HepG2 (cell line): ENCODE results near the gene FZD7. TPM values are rescaled to one million over a fixed set of nuclear protein-coding genes. Genes with fewer than 3 reads are reported as not detected.
A peak's percentile ranks its signal among the peaks of the same experiment; 100 is the strongest.

ENCODE experiments used
- ARNTL ChIP-seq: sonication (generic); formaldehyde crosslinking; IDR thresholded peaks from 2 replicates; pipeline ENCODE4 v1.4.0; 2020; ENCODE audit warnings: mild to moderate bottlenecking, missing genetic modification reagents
- ATF1 ChIP-seq: IDR thresholded peaks from 2 replicates; pipeline ENCODE4 v1.6.1; 2016; ENCODE audit warnings: mild to moderate bottlenecking, control low read depth
- CCAR2 ChIP-seq: fragments of 200-400 bp; formaldehyde crosslinking; optimal IDR thresholded peaks from 2 replicates; pipeline ENCODE3; 2018; ENCODE audit warnings: low read depth, mild to moderate bottlenecking, low read length, moderate library complexity
- ERF ChIP-seq: IDR thresholded peaks from 2 replicates; pipeline ENCODE4 v1.6.1; 2018; ENCODE audit warnings: missing biosample characterization, missing genetic modification reagents
- EZH2 ChIP-seq: conservative IDR thresholded peaks from 2 replicates; pipeline ENCODE4 v1.6.1; 2012; ENCODE audit warnings: mild to moderate bottlenecking, low read depth, low read length, moderate library complexity
- GMEB1 ChIP-seq: sonication (generic); formaldehyde crosslinking; IDR thresholded peaks from 2 replicates; pipeline ENCODE4 v1.5.1; 2020; ENCODE audit warnings: missing genetic modification reagents, mild to moderate bottlenecking, borderline replicate concordance
- IRF1 ChIP-seq: sonication (generic); formaldehyde crosslinking; IDR thresholded peaks from 2 replicates; pipeline ENCODE4 v1.4.0; 2020; ENCODE audit warnings: low read depth, mild to moderate bottlenecking, missing genetic modification reagents
- KDM3A ChIP-seq: IDR thresholded peaks from 2 replicates; pipeline ENCODE4 v1.6.1; 2018; ENCODE audit warnings: low read depth, missing compliant biosample characterization
- MEIS1 ChIP-seq: sonication (generic); formaldehyde crosslinking; IDR thresholded peaks from 2 replicates; pipeline ENCODE4 v1.9.0; 2021; ENCODE audit warnings: mild to moderate bottlenecking, missing genetic modification reagents, moderate library complexity, borderline replicate concordance
- NFE2L2 ChIP-seq: fragments of 150-350 bp; IDR thresholded peaks from 2 replicates; pipeline ENCODE4 v1.6.1; 2014; ENCODE audit warnings: low read length
- TBX2 ChIP-seq: sonication (generic); formaldehyde crosslinking; IDR thresholded peaks from 2 replicates; pipeline ENCODE4 v1.5.0; 2020; ENCODE audit warnings: missing genetic modification reagents, mild to moderate bottlenecking, borderline replicate concordance
- ZMYM4 ChIP-seq: sonication (generic); formaldehyde crosslinking; IDR thresholded peaks from 2 replicates; pipeline ENCODE4 v1.8.1; 2023; ENCODE audit warnings: mild to moderate bottlenecking, missing genetic modification reagents
- ZNF224 ChIP-seq: sonication (generic); formaldehyde crosslinking; IDR thresholded peaks from 2 replicates; pipeline ENCODE4 v1.5.0; 2020; ENCODE audit warnings: mild to moderate bottlenecking, missing genetic modification reagents
- ZNF276 ChIP-seq: sonication (generic); formaldehyde crosslinking; IDR thresholded peaks from 2 replicates; pipeline ENCODE4 v1.4.0; 2020; ENCODE audit warnings: mild to moderate bottlenecking, low read depth, missing genetic modification reagents
- ZNF691 ChIP-seq: sonication (generic); formaldehyde crosslinking; IDR thresholded peaks from 2 replicates; pipeline ENCODE4 v1.4.0; 2020; ENCODE audit warnings: missing genetic modification reagents, low read depth, mild to moderate bottlenecking, borderline replicate concordance
- ZNF746 ChIP-seq: sonication (generic); formaldehyde crosslinking; IDR thresholded peaks from 2 replicates; pipeline ENCODE4 v1.8.0; 2022; ENCODE audit warnings: mild to moderate bottlenecking, missing genetic modification reagents
- ZNF768 ChIP-seq: sonication (generic); formaldehyde crosslinking; IDR thresholded peaks from 2 replicates; pipeline ENCODE4 v1.4.0; 2020; ENCODE audit warnings: missing genetic modification reagents
- ZNF850 ChIP-seq: sonication (generic); formaldehyde crosslinking; conservative IDR thresholded peaks from 2 replicates; pipeline ENCODE4 v1.9.0; 2021; ENCODE audit warnings: mild to moderate bottlenecking, missing genetic modification reagents
- polyA plus RNA-seq, 8 experiments: library from polyadenylated mRNA; depleted of rRNA in 3 of 8; stranded (reverse) in 7 of 8; unstranded in 1 of 8; fragments of >200 nt; fragmentation: Illumina TruSeq in 4 of 8; extraction: Trizol in 4 of 8; gene quantifications; 2 replicates each; pipeline versions ENCODE4 v1.2.1 to v1.2.3, GENCODE V29; 2011 to 2016; ENCODE audit warnings: low read depth in 4 of 8, missing spikeins in 1 of 8, mixed read lengths in 1 of 8; ENCODE audit not compliant: insufficient read depth in 1 of 8
- total RNA-seq, 5 experiments: library from RNA; depleted of rRNA; stranded (reverse); fragments of >200 nt; fragmentation: Illumina TruSeq; extraction: Trizol; gene quantifications; 2 replicates each; pipeline ENCODE4 v1.2.3, GENCODE V29; 2016; ENCODE audit warnings: low read depth in 1 of 5
- TF ChIP-seq, protein P1 (sequence below): sonication (generic); formaldehyde crosslinking; IDR thresholded peaks from 2 replicates; pipeline ENCODE4 v1.9.0; 2021; ENCODE audit warnings: missing genetic modification reagents, borderline replicate concordance

FZD7 gene
- total and polyA plus RNA-seq, 2 of the 13 experiments (the other 11 are each of a cell fraction or from before 2014, with no cell fraction given), result 0.13 to 0.38 TPM

GRCh38 chr2:202033317-202034248 lies at the start of gene FZD7 (continued):
- TF ChIP-seq ARNTL (CRISPR knock-in tag) (no peak; the same call in 1 of the 2 replicates), GMEB1 (CRISPR knock-in tag) (no peak), ZNF691 (CRISPR knock-in tag) (no peak), IRF1 (CRISPR knock-in tag) (no peak), ERF (CRISPR knock-in tag) (no peak), NFE2L2 (no peak), KDM3A (CRISPR knock-in tag) (no peak), MEIS1 (CRISPR knock-in tag) (no peak), ZNF768 (peak; percentile 14; the same call in 1 of the 2 replicates), CCAR2 (no peak), ZMYM4 (CRISPR knock-in tag) (no peak), EZH2 (no peak), TBX2 (CRISPR knock-in tag) (no peak), ZNF850 (CRISPR knock-in tag) (no peak), ZNF224 (CRISPR knock-in tag) (no peak), ZNF276 (CRISPR knock-in tag) (no peak), ZNF746 (CRISPR knock-in tag) (no peak), ATF1 (0 out of 2 replicates have a peak, but pooled peaks have one; percentile 25)
- TF ChIP-seq, protein P1, sequence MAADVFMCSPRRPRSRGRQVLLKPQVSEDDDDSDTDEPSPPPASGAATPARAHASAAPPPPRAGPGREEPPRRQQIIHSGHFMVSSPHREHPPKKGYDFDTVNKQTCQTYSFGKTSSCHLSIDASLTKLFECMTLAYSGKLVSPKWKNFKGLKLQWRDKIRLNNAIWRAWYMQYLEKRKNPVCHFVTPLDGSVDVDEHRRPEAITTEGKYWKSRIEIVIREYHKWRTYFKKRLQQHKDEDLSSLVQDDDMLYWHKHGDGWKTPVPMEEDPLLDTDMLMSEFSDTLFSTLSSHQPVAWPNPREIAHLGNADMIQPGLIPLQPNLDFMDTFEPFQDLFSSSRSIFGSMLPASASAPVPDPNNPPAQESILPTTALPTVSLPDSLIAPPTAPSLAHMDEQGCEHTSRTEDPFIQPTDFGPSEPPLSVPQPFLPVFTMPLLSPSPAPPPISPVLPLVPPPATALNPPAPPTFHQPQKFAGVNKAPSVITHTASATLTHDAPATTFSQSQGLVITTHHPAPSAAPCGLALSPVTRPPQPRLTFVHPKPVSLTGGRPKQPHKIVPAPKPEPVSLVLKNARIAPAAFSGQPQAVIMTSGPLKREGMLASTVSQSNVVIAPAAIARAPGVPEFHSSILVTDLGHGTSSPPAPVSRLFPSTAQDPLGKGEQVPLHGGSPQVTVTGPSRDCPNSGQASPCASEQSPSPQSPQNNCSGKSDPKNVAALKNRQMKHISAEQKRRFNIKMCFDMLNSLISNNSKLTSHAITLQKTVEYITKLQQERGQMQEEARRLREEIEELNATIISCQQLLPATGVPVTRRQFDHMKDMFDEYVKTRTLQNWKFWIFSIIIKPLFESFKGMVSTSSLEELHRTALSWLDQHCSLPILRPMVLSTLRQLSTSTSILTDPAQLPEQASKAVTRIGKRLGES (CRISPR knock-in tag), result no peak
